Activated CD8-positive, alpha-beta memory T cell treated with anti-CD3 and anti-CD28 coated beads for 4 hours (primary cell): ENCODE measurements around the gene PNPLA2.
A peak's percentile ranks its signal among the peaks of the same experiment; 100 is the strongest.

ENCODE experiments used
- DNase-seq, 2 donors: peaks; one replicate each; pipeline ENCODE4 v3.0.0-alpha.2; 2020; ENCODE audit warnings: low read depth in 2 of 2

PNPLA2 gene

DNA sequence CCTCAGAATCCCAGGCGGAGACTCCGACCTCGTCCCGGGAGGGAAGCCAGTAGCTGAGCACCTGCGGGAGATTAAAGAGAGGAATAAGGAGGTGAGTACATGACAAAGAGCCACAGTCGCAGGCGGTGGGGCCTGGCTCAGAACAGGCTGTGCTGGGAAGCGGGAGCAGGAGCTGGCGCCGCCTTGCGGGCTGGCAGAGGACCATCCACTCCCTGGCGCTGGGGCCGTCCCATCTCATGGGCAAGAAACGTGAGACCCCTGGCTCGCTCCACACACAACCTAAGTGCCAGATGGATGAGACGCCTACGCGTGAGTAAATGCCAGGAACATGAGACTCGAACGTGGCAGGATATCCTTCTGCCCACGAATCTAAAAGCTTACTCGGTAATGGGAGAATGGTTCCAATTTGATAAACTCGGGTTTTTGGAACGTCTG lies 35.1 kb upstream of the PNPLA2 start:
- DNase-seq, result no peak

DNA sequence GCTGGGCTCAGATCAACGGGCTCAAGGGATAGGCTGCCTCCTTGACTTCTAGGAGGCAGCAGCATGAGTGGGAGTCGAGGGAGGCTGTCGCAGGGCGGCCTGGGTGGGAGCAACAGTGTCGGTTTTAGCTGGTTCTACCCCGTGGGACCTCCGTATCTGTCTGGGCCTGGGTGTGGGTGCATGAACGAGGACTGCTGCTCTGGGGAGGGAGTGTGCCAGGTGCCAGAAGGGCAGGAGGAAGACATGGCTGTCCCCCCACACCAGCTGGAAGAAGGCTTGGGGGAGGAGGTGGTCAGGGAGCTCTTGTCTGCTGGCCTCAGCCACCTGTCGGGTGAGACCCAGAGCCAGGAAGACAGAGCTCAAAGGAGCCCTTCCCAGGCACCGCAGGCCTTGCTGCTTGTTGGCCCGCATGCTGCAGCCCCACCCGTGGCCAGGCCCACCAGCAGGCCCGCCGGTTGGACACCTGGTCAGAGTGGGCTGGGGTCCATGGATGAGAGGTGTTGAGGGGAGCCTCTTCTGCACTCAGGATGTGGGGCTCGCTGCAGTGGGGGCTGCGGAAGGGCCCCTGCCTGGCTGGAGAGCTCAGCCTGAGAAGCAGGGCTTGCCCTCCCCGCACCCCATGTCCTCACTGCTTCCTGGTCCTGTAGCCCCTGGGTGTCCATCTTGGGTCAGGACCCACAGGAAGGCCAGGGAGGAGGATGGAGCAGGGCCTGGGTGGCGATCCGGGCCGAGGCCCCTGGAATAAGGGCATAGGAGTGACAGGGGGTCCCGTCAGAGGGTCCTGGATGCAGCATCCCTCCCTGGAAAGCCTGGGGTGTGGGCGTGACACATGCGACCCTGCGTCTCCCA lies 32.3 kb upstream of the PNPLA2 start:
- DNase-seq, result no peak

DNA sequence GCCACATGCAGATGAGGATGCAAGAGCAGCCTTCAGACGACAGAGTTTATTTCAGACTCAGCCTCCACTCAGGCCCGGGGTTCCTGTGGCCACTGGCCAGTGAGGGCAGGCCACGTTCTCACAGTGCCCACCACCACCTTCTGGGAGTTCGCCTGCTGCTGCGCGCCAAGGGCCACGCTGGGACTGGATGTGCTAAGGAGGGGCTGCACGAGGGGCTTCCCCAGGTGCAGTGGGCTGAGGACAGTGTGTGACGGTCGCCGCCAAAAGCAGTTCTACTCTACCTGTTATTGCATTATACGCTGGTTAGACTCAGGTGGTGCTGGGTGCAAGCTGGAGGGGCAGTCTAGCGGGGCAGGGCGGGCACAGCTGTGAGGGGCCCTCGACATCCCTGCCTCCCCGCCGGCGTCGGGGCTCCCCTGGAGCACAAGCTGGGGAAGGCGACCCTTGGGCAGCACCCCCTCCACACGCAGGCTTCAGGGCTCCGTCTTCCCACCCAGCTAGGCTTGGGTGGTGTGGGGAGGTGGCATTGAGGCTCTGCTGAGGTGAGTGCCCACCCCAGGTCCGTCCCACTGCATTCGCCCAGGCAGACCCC lies 31.5 kb upstream of the PNPLA2 start:
- no peak for DNase-seq

DNA sequence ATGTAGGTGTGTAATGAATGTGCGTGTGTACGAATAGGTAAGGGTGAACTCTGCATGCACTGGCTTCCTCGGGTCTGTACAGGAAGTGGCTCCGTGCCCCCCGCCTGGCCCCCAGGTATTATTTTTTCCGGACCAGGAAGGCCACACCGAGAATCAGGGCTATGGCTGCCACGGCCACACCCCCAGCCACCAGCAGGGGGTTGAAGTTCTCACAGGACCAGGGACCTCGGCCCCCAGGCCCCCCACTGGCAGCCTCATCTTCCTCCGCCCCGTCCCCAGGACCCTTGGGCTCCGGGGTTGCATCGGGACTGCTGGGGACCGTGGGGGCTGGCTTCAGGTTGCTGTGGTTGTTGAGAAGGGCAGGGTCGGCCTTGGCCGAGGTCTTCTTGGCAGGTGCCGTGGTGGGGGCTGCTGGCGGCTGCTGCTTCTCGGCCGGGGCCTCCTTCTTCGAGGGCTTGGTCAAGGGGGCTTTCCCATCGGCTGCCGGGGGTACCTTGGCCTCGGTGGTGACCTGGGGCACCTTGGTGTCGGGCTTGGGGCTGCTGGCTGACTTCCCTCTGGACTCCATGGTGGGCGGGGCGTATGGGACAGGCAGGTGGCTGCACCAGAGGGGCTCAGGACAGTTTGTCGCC lies 30.6 kb upstream of the PNPLA2 start:
- DNase-seq, result no peak

DNA sequence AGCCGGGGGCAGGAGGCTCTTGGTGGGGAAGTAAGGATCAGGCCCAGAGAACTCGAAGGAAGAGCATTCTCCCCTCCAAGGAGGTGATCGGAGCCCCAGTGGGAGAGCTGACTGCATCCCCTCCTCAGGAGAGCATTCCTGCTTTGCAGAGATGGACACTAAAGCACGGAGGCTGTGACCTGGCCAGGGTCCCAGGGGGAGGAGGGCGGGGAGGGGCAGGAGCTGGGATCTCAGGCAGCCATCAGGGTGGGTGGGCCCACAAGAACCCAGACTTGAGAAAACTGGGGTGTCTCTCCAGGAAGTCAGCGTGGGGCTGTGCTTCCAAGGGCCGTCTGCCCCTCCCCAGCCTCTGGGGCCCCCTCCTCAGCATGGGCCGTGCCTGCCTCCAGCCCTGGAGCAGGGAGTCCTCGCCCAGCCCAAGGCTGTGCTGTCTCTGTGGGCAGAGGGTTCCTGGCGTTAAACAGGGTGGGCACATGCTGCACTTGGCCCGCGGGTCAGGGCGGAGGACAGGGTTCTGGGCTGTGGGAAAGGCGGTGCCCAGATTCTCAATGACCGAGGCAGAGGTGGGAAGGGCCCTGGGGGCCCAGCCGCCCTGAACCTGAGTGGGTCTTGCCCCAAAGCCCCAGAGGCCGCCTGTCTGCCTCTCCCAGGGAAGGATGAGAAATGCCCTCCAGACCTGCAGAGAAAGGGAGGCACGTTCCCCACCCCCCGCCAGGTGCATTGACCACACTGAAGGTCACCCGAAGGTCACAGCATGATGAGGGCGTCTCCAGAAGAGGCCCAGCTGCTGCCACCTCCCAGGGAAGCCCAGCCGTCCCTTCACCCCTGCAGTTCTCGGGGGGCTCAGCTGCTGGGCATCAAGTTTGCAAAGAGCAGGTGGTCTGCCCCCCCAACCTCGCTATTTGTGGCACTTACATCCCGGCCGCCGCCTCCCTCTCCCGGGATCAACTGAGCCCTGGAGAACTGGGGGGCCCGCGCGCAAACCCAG lies 29.5 kb upstream of the PNPLA2 start:
- no peak for DNase-seq

DNA sequence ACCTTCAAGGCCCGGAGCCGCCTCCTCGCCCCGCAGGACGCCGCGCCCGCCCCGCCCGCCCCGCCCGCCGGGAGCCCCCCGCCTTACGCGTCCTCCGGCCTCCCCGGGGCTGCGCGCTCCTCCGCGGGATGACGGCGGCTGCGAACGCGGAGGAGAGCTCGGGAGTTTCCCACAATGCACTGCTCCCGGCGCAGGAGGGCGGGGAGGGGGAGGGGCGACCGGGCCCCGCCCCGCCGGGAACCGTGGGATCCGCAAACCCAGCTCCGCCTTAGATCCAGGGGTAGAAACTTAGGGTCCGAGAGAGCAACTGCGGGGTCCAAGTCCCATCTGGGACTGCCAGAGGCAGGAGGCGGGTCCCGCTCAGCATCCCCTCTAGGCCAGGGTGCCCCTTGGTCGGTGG lies 28.8 kb upstream of the PNPLA2 start, which contains the start of gene CEND1:
TSS of gene CEND1 (minus strand) at position 148 of the 400 bp plus-strand sequence. CDS start 1,514 bp downstream, outside the sequence.
- no peak for DNase-seq

DNA sequence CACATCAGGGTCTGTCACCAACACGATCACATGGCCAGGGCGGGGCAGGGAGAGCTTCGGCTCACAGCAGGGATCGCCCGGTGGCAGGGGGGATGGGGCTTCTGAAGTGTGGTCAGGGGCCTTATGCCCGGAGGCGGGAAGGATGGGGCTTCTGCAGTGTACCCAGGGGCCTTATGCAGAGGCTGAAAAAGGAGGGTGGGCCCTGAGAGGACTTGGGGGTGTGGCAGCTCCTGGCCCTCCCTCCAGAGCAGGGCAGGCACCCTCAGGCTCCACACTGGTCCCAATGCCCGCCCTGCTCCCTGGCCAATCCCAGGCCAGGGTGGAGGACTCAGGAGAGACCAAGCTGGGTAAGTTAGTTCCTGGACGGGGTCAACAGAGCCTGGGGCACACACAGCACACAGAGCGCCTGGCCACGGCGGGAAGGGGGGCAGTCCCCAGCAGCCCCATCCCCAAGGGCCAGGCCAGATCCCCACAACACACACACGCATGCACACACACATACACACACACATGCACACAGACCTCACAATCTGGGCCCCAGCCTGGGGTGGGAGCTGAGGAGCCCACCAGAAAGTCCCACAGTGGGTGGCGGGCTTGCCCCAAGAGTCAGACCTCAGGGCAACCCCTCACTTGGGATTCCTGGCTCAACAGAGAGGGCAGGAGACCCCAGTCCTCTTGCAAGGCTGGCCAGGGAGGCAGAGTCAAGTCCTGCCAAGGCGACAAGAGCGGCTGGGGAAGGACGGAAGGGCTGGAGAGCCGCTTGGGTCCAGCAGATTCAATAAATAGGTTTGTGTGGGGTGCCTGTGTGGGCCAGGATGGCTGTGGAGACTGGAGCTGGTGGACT lies 27.8 kb upstream of the PNPLA2 start:
- DNase-seq, result no peak

DNA sequence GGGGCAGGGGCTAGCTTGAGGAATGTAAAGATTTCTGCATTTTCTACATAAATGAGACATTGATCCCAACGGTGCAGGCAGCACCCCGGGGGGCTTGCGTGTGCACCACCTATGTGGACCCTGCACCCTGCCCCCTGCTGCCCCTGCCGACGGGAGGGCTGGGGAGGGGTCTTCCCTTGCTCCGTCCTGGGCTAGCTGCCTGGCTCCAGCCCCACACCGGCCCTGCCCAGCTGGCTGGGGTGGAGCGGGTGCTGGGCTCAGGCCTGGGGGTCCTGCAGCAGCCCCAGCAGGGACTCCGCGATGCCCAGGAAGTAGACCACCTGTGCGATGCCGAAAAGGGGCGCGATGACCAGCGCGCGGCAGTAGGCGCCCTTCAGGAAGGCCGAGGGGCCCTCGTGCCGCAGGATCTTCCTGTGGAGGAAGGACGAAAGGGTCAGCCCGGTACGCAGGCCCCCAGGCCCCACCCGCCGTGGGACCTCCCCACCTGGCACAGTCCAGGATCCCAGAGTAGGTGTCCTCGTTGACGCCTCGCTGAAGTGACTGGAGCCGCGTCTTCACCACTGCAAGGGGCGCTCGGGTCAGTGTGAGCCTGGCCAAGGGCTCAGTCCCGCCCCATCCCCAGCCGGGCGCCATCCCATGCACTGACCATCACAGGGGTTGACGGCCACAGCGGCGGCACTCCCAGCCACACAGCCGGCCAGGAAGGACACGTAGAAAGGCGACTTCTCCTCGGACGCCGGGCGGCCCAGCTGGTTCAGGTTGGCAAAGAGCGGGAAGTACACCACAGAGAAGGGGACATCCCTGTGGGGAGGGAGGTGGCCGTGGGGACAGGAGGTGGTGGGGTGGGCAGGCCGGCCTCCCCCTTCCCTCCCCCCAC lies 26.8 kb upstream of the PNPLA2 start:
- no peak for DNase-seq

DNA sequence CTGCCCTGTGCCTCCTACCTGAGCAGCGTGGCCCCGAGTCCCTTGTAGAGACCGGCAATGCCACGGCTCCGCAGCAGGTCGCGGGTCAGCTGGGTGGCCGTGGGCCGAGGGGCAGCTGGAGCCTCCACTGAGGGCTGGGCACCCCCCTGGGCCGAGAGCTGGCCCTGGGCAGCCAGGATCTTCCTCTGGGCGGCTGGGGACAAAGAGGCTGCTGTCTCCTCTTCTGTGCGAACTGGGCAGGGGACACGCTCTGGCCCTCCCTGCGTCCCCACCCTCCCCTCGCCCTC lies 26.2 kb upstream of the PNPLA2 start:
- DNase-seq, result no peak

DNA sequence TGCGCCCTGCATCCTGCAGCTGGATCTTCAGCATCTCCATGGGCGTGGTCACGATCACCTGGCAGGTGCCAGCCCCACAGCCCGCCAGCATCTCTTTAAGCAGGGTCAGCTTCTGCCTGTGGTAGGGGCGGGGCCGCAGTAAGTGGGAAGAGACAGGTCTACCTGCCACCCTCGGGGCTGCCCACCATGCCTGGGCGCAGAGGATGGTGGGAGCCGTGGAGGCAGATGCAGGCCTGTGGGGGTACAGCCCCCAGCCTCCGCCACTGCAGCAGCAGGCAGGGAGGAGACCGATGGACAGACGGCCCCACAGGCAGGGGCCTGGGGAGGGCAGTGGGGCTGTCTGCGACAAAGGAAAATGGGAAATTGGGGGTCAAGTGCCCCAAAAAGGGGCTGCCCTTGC lies 25.8 kb upstream of the PNPLA2 start:
- DNase-seq, result no peak

DNA sequence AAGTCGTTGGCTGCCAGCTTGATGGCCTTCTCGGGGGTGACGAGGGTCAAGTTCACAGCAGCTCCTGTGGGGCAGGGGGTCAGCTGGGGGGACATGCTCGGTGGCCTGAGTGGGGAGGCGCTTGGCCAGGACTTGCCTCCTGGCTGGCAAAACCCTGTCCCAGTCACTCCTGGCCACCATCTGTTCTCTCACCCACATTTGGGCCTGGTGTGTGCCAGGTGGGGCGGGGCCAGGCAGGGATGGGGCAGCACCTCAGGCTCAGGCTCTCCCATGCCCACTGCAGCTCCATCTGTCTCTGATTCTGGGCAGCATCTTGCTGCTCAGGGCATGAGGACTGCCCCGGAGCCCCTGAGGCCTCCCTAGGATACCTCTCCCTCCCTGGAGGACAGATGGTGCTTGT lies 25.2 kb upstream of the PNPLA2 start:
- no peak for DNase-seq

DNA sequence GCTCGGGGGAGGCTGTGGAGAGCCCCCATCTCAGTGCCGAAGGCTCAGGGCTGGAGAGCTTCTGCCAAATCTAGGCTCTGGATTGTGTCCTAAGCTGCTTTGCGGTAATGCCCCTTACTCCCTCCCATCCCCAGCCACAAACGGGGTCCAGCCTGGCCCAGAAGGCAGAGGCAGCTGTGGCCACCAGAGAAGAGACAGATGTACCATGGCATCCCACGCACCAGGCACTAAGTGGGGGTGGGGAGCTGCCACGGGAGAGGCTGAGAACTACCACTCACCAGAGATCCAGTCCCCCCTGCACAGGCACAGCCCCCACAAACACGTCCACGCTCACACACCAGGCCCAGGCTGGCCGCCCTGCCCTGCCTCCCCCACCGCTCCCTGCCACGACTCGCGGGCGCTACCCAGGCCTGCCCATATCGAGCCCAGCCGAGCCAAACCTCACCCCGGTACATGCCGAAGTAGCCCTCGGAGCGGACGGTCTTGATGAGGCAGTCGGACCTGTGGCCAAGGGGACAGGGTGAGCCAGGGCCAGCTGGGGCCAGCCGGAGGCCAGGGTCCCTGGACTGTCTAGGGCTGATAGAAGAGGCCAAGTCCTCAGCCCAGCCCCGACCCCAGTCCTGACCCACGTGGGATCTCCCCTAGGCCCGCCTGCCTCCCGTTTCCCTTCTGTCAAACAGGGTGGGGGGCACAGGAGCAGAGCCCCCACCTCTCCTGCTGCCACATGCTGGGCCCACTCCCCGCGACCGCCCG lies 24.5 kb upstream of the PNPLA2 start:
- DNase-seq, result no peak

DNA sequence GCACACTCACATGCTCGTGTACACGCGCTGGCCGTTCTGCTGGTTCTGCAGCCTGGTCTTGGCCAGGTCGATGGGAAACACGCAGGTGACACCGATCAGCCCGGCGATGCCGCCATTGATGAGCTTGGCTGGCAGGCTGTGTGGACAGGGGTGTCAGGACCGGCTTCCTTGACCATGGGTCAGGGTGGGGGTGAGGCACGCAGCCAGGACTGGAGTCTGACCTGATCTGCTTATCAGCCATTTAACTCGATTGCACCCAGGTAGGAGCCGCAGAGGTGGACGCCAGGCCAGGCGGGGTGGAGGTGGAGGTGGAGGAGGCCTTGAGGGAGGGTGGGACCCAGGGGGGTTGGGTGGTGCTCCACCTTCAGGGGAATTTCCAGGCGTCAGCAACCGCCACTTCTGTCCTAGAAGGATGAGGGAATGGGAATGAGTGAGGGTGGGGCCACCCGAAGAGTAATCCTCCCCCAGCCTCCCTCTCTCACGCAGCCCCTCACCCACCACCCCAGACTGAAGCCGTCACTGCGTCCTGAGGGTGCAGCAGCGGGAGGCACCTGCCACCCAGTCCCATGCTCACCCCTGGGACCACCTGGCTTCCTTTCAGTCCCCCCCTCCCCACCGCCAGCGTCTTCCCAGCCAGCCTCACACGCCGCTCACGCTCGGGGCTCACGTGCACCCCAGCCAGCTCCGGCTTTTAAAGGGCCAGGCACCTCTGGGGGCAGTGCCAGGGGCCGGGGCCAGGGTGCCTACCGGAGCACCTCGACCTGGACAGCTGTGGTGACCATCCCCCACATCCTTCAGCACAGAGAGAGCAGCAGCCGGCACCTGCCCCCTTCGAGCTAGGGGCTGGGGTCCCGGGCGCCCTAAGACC lies 23.7 kb upstream of the PNPLA2 start:
- DNase-seq, result no peak

DNA sequence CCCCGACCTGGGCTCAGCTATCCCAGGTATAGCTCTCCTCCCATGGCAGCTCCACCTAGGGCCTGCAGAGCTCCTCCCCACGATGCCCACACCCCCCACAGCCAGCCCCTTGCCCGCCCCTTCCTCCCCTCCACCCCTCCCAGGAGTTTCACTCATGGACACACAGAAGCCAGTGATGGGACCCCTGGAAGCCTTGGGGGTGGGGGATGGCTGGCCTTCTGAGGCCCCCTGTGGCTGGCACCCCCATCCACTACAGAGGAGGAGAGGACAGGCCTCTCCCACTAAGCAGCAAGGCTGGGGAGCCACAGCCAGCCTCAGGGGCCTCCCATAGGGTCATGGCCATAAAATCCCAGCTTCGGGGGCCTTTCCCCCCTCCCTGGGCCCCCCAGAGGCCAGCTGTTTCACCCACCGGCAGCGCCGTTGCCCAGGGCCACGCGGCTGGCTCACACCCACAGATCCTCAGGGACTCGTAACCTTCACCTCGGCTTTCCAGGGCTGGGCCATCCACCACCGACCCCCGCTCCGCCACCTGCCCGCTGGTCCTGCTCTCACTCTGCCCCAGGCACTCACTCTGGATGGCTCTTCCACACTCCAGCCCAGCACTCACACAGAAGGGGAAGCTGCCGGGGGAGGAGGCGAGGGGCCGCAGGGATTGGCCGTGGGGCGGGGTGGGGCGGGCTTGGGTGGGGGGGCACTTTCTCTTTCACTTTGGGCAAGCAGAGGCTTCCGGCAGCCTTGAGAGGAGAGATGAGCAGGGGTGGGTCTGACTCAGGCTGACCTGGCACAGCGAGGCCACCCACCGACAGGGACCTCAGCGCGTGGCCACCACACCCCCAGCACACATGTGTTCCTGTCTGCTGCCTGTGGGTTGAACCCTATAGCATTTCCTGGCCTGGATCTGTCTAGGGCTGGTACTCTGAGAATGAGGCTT lies 22.8 kb upstream of the PNPLA2 start:
- DNase-seq, result peak; percentile 67 to 77

DNA sequence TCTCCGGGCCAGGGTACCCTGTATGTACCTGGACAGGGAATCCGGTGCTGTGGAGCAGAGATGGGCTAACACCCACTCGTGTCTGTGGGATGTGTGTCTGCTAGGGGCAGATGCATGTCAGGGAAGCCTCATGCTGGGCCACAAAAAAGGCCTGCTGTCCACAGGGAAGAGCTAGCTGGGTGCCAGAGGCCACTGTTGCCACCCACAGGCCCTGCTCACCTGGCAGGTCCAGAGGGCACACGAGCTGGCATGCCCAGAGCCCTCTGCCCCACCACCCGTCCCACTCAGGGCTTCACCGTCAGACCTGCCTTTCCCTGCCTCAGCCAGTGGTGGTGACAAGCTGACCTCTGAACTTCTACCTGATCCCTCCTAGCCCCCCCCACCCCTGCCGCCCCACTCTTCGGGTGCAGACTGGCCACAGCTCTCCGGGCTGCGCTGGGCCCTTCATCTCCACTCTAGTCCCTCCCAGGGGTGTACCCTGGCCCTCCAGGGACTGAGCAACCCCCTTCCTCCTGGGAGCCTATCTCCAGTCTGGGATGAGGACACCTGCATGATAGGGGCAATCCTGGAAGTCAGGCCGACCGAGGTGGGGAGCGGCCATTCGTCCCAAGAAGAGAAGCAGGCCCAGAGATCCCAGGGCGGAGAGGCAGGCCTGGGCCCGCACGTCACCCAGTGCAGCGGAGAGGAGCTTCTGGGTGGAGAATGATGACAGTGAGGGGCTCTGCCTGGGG lies 22.0 kb upstream of the PNPLA2 start:
- no peak for DNase-seq

DNA sequence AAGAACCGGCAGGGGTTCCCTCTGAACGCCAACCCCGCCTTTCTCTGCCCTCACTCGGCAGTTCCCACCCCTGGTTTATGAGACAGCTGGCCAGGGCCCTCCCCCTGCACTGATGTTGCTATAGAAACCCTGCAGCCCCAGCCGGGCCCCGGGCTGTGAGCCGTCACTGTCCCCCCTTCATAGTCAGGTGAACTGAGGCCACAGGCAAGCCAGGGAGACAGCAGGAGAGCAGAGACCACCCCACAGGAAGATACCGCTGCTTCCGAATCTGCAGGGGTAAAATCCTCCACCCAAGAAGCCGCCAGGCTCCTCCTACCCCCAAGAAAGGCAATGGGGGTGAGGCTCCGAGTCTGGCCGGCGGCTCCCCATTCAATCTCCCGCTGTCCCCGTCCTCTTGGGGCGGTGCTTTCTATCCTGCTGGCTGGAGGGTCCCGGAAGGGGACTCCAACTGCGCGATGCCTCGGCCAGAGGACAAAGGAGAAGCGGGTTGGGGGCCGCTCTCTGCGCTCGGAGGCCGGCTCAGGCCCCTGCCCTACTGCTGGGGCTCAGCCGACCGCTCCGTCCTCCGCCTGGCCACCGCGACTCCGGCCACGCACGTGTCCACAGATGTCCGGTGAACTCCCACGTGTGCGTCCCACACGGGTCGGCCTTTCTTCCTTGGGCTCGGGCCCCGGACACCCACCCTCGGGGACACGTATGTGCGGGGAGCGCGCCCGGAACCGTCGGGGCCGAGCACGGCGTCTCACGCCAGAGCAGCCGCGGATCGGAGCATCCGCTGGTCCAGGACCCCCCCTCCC lies 21.2 kb upstream of the PNPLA2 start:
- DNase-seq, result peak; percentile 43 to 65
